Measurements from ENCODE around the gene PNPLA5. TPM values are rescaled to one million over a fixed set of nuclear protein-coding genes. Genes with fewer than 3 reads are reported as not detected.

Gene PNPLA5
- polyA plus RNA-seq, 2 of the 4 experiments (the other 2 are of a cell fraction), result not detected

GRCh38 chr22:43883012-43883661, 8.7 kb downstream of the PNPLA5 start:
- no peak overlapping the region for H3K4me3 ChIP-seq
- ChIA-PET POLR2A (interaction anchor here (0.5 to 1.0 kb wide), 2 partner anchors 63 to 713 kb away, joined by 3 read pairs; no protein-coding TSS in a partner anchor), CTCF (interaction anchor here (0.6 to 6.5 kb wide), 24 partner anchors 10 to 742 kb away, joined by 3 to 97 read pairs (median 4); no protein-coding TSS in a partner anchor)
- peak; percentile 63 to 89; a peak in 5 of 6 replicates for ATAC-seq
- TF ChIP-seq FOSL2 (IDR thresholded peaks at IDR 0.05) (no peak), FOSL2 (CRISPR knock-in tag; IDR thresholded peaks at IDR 0.05) (no peak), CTCF (IDR thresholded peaks at IDR 0.05) (peak; percentile 49), RAD21 (conservative IDR thresholded peaks at IDR 0.05 in 1 of 2, IDR thresholded peaks at IDR 0.05 in 1 of 2) (peak; percentile 46 to 56; a peak in 4 of 5 replicates)
- no peak for FAIRE-seq
- no peak overlapping the region for H3K27ac ChIP-seq
- WGBS (ENCODE audit: missing lambda C conversion rate), result 25% methylated on average over 4 of the region's 14 CpGs
- no peaks in the 10 kb centered on the region for H3K4me1 ChIP-seq
- H3K4me2 ChIP-seq, result no peak overlapping the region
- no peaks in the 10 kb centered on the region for H3K9me3 ChIP-seq
- DNase-seq (ENCODE audit: low read depth in 1 of 2, low spot score in 1 of 2), result peak; percentile 67 to 77

GRCh38 chr22:43882122-43882767, 9.6 kb downstream of the PNPLA5 start:
- WGBS (ENCODE audit: missing lambda C conversion rate), result 66% methylated on average over 5 of the region's 9 CpGs
- ATAC-seq (no peak), FAIRE-seq (no peak), DNase-seq (ENCODE audit: low read depth in 1 of 2, low spot score in 1 of 2) (no peak)
- Histone ChIP-seq H3K4me3 (no peak overlapping the region), H3K9me3 (no peaks in the 10 kb centered on the region), H3K4me2 (no peak overlapping the region), H3K4me1 (no peaks in the 10 kb centered on the region), H3K27ac (no peak overlapping the region)
- no peak for TF ChIP-seq EP300 (IDR thresholded peaks at IDR 0.05)
- TF ChIP-seq ZSCAN20 (CRISPR knock-in tag; IDR thresholded peaks at IDR 0.05), result no peak
- TF ChIP-seq HOXB13 (CRISPR knock-in tag; IDR thresholded peaks at IDR 0.05; ENCODE audit: low read depth), result no peak
- TF ChIP-seq ESRRA (IDR thresholded peaks at IDR 0.05; ENCODE audit: borderline replicate concordance, low read length), result no peak
- TF ChIP-seq KDM1A (IDR thresholded peaks at IDR 0.05; ENCODE audit: low read depth), result no peak
- TF ChIP-seq JUN (IDR thresholded peaks at IDR 0.05), result no peak
- no peak for TF ChIP-seq BHLHE40 (IDR thresholded peaks at IDR 0.05; ENCODE audit: low read depth, low read length)
- TF ChIP-seq RCOR1 (IDR thresholded peaks at IDR 0.05; ENCODE audit: low read depth, low read length), result no peak
- CTCF ChIA-PET, result interaction anchor here (0.7 to 6.5 kb wide), 23 partner anchors 11 to 743 kb away, joined by 3 to 97 read pairs (median 4); no protein-coding TSS in a partner anchor
- POLR2A ChIA-PET, result interaction anchor here (0.5 kb wide), 1 partner anchor 714 kb away, joined by 3 read pairs; no protein-coding TSS in a partner anchor

- 69% methylated on average over 9 of the region's 19 CpGs for WGBS (ENCODE audit: missing lambda C conversion rate)
- FAIRE-seq (no peak), ATAC-seq (no peak), DNase-seq (ENCODE audit: low read depth in 1 of 2, low spot score in 1 of 2) (no peak)
- TF ChIP-seq, protein P1, sequence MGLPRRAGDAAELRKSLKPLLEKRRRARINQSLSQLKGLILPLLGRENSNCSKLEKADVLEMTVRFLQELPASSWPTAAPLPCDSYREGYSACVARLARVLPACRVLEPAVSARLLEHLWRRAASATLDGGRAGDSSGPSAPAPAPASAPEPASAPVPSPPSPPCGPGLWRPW (IDR thresholded peaks at IDR 0.05), result no peak
- TF ChIP-seq EHMT2 (IDR thresholded peaks at IDR 0.05; ENCODE audit: low read depth) (no peak), NPAS2 (CRISPR knock-in tag; IDR thresholded peaks at IDR 0.05; ENCODE audit: borderline replicate concordance) (no peak), EHF (CRISPR knock-in tag; IDR thresholded peaks at IDR 0.05) (no peak), HOXB5 (CRISPR knock-in tag; IDR thresholded peaks at IDR 0.05) (no peak), NFE2L2 (conservative IDR thresholded peaks at IDR 0.05; ENCODE audit: low read length) (no peak)
- ChIA-PET POLR2A (no interaction called here), CTCF (interaction anchor here (0.7 to 6.5 kb wide), 6 partner anchors 19 to 569 kb away, joined by 3 to 97 read pairs (median 6); no protein-coding TSS in a partner anchor)
- H3K4me3 ChIP-seq, result no peak overlapping the region
- H3K4me2 ChIP-seq, result no peak overlapping the region
- H3K9me3 ChIP-seq, result no peaks in the 10 kb centered on the region
- H3K4me1 ChIP-seq, result no peaks in the 10 kb centered on the region
- H3K27ac ChIP-seq, result no peak overlapping the region
These were observed 10.4 kb downstream of the PNPLA5 start for GRCh38 chr22:43881091-43882061.

Measured in A549 (cell line).